CD4-positive, alpha-beta T cell treated with Interferon alpha-2 for 1 hour (primary cell): ENCODE data around the gene C4orf54.

Experiments
- DNase-seq, 2 donors: peaks; one replicate each; pipeline ENCODE4 v3.0.0-alpha.2; 2020 to 2022

C4orf54 gene

DNA sequence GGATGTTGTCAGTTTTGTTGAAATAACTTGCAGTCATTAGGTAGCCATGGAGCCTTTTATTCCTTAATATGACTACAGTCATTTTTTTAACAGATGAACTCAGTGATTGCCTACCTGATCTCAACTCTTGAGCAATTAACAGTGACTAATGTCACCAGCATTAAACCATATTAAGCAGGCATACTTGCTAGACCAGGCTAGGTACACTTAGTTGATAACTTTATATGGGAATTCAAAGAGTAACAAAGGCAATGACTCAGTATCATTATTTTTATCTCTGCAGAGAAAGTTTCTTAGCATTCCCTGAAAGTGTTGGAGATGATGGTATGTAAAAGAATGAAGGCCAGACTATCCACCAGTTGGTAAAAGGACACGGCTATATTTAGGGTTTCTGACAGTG, at the start of gene C4orf54:
Gene C4orf54, minus strand, starts transcription at position 31 of the 400 bp plus-strand sequence. CDS start 3,180 bp downstream, outside the sequence.
- no peak for DNase-seq

- DNase-seq = no peak
These were observed 48.3 kb upstream of the C4orf54 start for GRCh38 chr4:99705891-99706290.

DNA sequence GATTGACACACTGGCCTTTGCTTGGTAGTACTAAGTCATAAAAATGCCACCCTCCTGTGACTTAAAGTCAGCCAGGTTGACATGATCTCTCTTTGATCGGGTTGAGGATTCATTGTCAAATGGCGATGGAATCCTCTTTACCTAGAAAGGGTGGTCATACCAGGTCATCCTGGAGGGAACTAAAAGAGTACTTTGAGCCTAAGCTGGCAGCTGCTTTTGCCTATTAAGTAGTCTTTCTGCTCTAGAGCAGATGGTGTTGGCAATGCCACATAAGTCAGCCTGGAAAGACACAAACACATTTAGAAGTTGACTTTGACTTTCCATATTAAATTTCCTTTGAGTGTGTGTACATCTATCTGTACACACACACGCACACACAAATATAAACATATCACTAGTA, 39.2 kb upstream of the C4orf54 start:
- DNase-seq = no peak

- DNase-seq = no peak
These were observed 35.5 kb upstream of the C4orf54 start for GRCh38 chr4:99693140-99693539.

- no peak for DNase-seq
These were observed 33.4 kb upstream of the C4orf54 start for GRCh38 chr4:99690990-99691389.

DNA sequence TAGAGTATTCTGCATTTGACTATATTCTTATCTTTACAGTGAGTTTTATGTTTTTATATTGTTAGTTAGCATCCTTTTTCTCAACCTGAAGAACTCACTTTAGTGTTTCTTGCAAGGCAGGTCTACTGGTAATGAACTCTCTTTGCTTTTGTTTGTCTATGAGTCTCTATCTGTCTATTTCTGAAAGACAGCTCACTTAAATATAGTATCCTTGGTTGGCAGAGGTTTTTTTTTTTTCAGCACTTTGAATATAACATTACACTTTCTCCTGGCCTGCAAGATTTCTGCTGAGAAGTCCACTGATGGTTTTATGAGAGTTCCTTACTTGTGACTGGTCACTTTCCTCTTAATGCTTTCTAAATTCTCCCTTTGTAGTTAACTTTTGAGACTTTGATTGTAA, 32.8 kb upstream of the C4orf54 start:
- DNase-seq = no peak

DNA sequence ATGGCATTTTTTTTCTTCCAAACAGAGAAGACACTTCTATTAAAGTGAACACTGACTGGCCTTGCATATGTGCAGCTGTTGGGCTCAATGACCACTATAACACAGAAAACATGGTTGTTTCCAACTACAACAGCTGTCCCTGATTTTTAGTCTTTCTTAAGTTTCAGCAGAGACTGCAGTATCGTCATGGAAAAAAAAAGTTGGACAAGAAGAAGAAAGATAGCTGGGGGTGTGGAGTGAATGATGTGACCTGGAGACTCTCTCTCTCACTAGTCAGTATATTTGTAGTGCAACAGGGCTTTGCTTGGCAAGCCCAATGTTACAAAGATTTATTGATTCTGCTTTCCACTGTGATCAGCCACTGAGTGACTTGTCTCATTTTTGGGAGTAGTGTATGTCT, 29.5 kb upstream of the C4orf54 start:
- no peak for DNase-seq

DNA sequence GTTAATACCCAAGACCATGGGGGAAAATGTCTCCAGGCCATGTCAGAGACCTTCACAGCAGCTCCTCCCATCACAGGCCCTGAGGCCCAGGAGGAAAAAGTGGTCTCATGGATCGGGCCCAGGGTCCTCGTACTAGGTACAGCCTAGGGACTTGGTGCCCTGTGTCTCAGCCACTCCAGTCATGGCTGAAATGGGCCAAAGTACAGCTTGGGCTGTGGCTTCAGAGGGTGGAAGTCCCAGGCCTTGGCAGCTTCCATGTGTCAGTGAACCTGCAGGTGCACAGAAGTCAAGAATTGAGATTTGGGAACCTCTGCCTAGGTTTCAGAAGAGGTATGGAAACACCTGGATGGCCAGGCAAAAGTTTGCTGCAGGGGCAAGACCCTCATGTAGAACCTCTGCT, 27.6 kb upstream of the C4orf54 start:
- no peak for DNase-seq

GRCh38 chr4:99683895-99684294, 26.3 kb upstream of the C4orf54 start:
- no peak for DNase-seq

GRCh38 chr4:99679976-99680375, 22.3 kb upstream of the C4orf54 start:
- DNase-seq = no peak

DNA sequence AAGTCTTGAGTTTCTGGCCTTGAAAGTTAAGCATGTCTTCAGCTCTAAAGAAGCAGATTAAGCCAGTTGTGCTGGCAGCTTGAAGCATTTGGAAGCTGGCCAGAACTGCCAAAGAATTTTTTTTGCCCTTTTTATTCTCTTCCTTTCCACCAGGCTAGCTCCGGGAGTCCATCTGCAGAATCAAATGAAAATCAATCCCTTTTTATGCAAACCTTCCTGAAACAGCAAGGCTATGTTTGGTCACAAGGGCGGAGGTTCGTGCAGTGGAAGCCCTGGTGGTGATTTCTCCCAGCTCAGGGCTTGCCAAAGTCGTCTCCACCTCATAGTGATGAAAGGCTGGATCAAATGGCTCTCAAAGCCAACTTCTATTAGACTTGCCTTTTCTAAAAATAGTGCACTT, 21.6 kb upstream of the C4orf54 start:
- DNase-seq = no peak

GRCh38 chr4:99677161-99677560, 19.5 kb upstream of the C4orf54 start:
- no peak for DNase-seq

- no peak for DNase-seq
These were observed 12.9 kb upstream of the C4orf54 start for GRCh38 chr4:99670409-99671073.

DNA sequence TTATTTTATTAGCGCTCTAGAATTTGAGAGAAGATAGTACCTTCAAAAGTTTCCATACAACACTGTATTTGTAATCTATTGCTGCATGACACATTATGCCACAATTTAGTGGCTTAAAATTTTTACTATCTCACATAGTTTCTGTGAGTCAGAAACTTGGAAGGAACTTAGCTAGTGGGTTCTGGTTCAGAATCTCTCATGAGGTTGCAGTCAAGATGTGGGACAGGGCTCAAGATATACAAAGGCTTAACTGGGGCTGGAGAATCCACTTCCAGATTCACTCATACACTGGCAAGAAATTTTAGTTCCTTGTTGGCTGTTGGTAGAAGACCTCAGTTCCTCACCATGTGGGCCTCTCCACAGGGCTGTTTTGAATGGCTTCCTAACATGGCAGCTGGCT, 11.5 kb upstream of the C4orf54 start:
- no peak for DNase-seq

- no peak for DNase-seq
These were observed 10.8 kb upstream of the C4orf54 start for GRCh38 chr4:99668472-99668871.

DNA sequence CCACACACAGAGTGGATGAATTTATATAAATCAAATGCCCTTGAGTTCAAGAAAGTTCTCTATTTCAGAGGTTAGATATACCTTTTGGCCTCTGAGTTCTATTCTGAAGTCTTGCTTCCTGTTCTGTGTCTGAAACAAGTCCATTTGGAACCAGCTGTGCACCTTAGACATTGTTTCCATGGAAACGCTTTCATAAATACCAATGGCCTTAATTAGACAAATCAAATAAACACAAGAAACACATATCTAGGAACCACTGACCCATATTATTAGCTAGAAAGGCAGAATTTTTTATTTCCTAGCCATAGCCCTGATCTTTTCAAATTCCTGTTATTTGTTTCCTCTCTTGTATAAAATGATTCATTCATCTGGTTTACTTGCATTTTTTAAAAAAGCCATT, 8.4 kb upstream of the C4orf54 start:
- no peak for DNase-seq

DNA sequence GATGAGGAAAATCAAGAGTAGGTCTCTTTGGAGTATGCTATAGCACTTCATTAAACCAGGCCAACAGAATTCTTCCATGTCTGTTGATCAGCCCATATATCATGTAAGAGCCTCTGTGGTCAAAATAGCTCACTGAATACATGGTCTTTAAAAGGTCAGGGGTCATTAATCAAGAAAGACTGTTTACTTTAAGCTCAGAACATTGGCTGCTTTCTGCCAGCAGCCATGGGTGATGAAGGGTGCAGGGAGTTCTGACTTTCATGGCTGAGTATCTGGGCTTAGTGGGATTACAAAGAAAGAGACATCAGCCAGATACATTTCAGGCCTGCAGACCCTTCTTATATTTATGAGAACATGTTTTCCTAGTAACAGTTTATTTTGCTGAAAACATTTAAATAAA, 7.1 kb upstream of the C4orf54 start:
- DNase-seq = no peak

- no peak for DNase-seq
These were observed 4.3 kb upstream of the C4orf54 start for GRCh38 chr4:99661907-99662306.

DNA sequence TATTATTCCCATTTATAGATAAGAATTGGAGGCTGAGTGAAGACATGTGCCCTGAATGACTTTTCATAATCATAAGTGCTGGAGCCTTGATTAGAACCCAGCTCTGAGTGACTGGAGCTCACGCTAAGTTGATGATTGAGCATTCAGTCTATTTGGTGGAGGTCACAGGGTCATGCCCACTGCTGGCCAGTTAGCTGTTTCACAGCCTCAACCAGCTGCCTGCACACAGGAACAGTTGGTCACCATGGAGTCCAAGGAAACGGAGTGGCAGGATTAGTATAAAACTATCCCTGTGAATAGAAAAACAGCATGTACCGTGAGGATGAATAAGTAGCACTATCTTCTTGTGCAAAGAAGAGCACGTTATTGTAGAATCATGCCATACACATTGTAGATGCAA, 1.0 kb upstream of the C4orf54 start:
- no peak for DNase-seq

DNA sequence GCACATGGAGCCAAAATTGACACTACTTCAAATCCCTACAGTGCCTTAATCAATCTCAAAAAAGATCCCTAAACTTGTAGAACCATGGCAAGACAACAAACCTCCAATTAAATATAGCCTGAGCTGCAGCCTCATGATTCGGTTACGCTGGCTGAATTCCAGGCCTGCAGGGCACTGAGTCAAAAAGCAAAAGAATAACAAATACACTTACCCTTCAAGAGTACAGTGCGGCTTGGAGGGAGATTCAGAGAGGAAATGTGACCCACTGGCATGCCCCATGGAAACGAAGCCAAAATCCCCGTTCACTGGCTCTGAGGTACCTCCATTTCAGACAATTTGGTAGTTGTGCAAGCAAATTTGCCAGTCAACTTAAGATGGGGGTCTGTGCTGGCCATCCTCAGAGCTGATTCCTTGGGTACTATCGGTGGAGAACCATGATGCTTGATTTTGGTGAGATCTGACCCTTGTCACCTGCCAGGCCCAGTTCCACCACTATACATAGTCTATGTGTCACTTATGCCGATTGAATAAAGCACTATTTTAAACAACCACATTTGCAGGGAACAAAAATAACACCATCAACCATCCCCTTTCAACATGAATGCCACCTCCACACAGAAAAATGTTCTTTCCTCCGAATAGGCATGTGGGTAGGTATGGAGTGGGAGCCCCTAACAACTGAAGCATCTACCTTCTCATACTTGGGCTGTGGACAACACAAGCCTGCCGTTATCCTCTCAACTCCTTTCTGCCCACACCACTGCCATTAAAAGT, 2.1 kb downstream of the C4orf54 start:
- DNase-seq = no peak

- no peak for DNase-seq
These were observed 3.3 kb downstream of the C4orf54 start for GRCh38 chr4:99654361-99654761.

GRCh38 chr4:99653916-99654315, 3.7 kb downstream of the C4orf54 start:
- DNase-seq = no peak

GRCh38 chr4:99652596-99653436, 4.8 kb downstream of the C4orf54 start:
- no peak for DNase-seq
